Measurements from ENCODE around the gene SULT4A1.

GRCh38 chr22:43845981-43846380 lies 16.3 kb downstream of the SULT4A1 start:
- TF ChIP-seq CTCF (IDR thresholded peaks at IDR 0.05; ENCODE audit: insufficient read depth, low read depth, low read length) (no peak), EZH2 (IDR thresholded peaks at IDR 0.05; ENCODE audit: insufficient read depth, low read length) (no peak)
